ENCODE measurements around the gene PPARD. TPM values are rescaled to one million over a fixed set of nuclear protein-coding genes. Genes with fewer than 3 reads are reported as not detected.

Gene PPARD
- total and polyA plus RNA-seq, 2 donors from 2014 or later, result 13.2 to 24.4 TPM

DNA sequence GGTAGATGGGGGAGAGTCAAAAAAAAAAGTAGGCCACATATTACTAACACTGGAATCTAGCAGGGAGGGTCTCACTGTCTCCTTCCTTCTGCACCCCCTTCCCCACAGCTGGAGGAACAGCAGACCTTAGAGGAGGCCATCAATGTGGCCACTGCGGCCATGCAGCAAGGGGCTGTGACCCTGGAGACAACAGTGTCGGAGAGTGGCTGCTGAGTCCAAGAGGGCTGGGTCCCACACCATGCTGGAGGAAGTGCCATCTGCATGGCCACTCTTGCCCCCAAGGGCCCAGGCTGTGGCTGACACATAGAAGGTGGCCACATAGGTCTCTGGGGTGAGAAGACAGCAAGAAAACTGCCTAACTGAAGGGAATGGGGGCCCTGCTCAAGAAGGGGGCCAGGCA lies 47.3 kb upstream of the PPARD start:
- TF ChIP-seq, protein P1, sequence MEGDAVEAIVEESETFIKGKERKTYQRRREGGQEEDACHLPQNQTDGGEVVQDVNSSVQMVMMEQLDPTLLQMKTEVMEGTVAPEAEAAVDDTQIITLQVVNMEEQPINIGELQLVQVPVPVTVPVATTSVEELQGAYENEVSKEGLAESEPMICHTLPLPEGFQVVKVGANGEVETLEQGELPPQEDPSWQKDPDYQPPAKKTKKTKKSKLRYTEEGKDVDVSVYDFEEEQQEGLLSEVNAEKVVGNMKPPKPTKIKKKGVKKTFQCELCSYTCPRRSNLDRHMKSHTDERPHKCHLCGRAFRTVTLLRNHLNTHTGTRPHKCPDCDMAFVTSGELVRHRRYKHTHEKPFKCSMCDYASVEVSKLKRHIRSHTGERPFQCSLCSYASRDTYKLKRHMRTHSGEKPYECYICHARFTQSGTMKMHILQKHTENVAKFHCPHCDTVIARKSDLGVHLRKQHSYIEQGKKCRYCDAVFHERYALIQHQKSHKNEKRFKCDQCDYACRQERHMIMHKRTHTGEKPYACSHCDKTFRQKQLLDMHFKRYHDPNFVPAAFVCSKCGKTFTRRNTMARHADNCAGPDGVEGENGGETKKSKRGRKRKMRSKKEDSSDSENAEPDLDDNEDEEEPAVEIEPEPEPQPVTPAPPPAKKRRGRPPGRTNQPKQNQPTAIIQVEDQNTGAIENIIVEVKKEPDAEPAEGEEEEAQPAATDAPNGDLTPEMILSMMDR (IDR thresholded peaks at IDR 0.05; ENCODE audit: borderline replicate concordance, extremely low read depth, insufficient read depth), result no peak
- DNase-seq, result no peak
- Histone ChIP-seq H3K36me3 (ENCODE audit: control insufficient read depth in 2 of 3, insufficient read depth in 3 of 3, low read length in 3 of 3) (peaks cover 3 to 30% (median 18%) of the 10 kb centered on the region in 3 donors), H3K4me1 (ENCODE audit: control insufficient read depth in 2 of 3, insufficient read depth in 2 of 3, low read depth in 1 of 3, low read length in 3 of 3) (peaks cover 0 to 10% (median 0%) of the 10 kb centered on the region in 3 donors), H3K9me3 (ENCODE audit: control insufficient read depth in 2 of 3, insufficient read depth in 1 of 3, low read length in 3 of 3) (no peaks in the 10 kb centered on the region), H3K9ac (ENCODE audit: low read length in 3 of 3) (no peak overlapping the region), H3K27me3 (ENCODE audit: control insufficient read depth, insufficient read depth, low read length) (no peaks in the 10 kb centered on the region), H3K27ac (ENCODE audit: low read depth in 2 of 2, low read length in 2 of 2) (no peak overlapping the region), H3K4me3 (ENCODE audit: low read length in 3 of 3) (no peak overlapping the region)
- intact Hi-C loops (cut with DNase I), result no loop called here
- no peak for FAIRE-seq

DNA sequence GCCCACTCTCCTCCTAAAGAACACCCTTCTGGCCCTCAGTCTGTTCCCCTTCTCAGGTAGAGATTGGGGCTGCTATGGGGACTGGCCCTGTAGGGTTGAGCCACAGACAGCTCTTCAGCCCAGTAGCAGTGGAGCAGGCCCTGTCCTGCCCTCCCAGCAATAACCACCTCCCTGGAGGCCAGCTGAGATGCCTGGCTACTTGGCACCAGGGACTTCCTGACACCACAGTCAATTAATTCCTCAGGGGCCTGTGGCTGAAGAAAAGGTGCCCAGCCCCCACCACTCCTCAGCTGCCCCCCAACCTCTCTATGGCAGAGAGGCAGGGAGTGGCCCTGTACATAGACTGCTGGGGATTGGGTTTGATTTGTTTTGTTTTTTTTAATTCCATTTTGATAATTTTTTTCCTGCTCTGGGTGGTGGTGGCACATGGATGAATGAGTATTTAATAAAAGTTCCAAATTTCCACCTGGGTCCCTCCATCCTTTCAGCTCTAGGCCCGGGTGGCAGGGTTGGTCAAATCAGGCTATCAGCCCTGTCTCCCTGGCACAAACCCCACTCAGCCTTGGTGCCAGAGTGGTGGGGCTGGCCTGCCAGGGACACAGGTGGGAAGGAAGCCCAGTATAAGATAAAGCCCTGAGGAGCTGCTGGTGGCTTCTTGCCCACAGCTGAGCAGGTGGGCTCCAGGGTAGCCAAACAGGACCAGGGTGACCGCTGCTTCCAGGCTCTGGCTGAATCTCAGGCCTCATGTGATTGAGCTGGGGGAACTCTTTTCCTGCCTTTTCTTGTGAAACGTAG lies 46.6 kb upstream of the PPARD start:
- H3K4me1 ChIP-seq (ENCODE audit: control insufficient read depth in 2 of 3, insufficient read depth in 2 of 3, low read depth in 1 of 3, low read length in 3 of 3), result peaks cover 0 to 10% (median 0%) of the 10 kb centered on the region in 3 donors
- FAIRE-seq (no peak), DNase-seq (no peak)
- H3K36me3 ChIP-seq (ENCODE audit: control insufficient read depth in 2 of 3, insufficient read depth in 3 of 3, low read length in 3 of 3), result peaks cover 3 to 25% (median 13%) of the 10 kb centered on the region in 3 donors
- no peaks in the 10 kb centered on the region for H3K27me3 ChIP-seq (ENCODE audit: control insufficient read depth, insufficient read depth, low read length)
- no peaks in the 10 kb centered on the region for H3K9me3 ChIP-seq (ENCODE audit: control insufficient read depth in 2 of 3, insufficient read depth in 1 of 3, low read length in 3 of 3)
- TF ChIP-seq, protein P1 (IDR thresholded peaks at IDR 0.05; ENCODE audit: borderline replicate concordance, extremely low read depth, insufficient read depth), result no peak
- no peak overlapping the region for H3K4me3 ChIP-seq (ENCODE audit: low read length in 3 of 3)
- intact Hi-C loops (cut with DNase I), result no loop called here
- H3K27ac ChIP-seq (ENCODE audit: low read depth in 2 of 2, low read length in 2 of 2), result no peak overlapping the region
- no peak overlapping the region for H3K9ac ChIP-seq (ENCODE audit: low read length in 3 of 3)

DNA sequence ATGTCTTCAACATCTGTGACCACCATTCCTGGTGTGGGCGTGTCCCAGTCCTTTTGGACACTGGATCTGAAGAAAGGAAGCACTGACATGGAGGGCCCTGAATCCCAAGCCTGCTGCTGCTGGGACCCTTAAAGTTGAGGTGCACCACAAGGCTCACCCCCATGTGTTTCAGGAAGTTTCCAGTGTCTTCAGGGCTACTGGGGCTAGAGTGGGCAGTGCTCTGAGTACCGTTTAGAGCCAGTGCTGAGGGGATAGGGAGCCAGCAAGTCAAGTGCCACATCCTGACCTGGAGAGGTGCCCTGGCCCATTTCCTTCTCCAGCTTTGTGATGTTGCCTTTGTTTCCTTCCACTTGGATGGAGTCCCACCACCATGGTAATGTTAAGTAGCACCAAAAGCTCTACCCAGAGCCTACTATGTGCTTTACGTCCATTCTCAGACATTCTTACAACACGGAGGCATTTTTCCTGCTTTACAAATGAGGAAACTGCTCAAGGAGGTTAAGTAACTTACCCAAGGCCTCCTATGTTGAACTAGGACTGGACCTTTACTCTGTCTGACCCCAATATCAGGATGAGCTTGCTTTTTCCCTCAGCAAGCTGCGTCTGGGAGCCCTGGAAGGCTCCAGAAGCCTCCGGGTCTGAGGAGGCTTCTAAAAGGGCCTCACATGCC lies 45.3 kb upstream of the PPARD start:
- intact Hi-C loops (cut with DNase I), result no loop called here
- H3K27ac ChIP-seq (ENCODE audit: low read depth in 2 of 2, low read length in 2 of 2), result no peak overlapping the region
- H3K27me3 ChIP-seq (ENCODE audit: control insufficient read depth, insufficient read depth, low read length), result no peaks in the 10 kb centered on the region
- no peak overlapping the region for H3K9ac ChIP-seq (ENCODE audit: low read length in 3 of 3)
- no peaks in the 10 kb centered on the region for H3K9me3 ChIP-seq (ENCODE audit: control insufficient read depth in 2 of 3, insufficient read depth in 1 of 3, low read length in 3 of 3)
- DNase-seq, result no peak
- peaks cover 0 to 10% (median 0%) of the 10 kb centered on the region in 3 donors for H3K4me1 ChIP-seq (ENCODE audit: control insufficient read depth in 2 of 3, insufficient read depth in 2 of 3, low read depth in 1 of 3, low read length in 3 of 3)
- FAIRE-seq, result no peak
- no peak overlapping the region for H3K4me3 ChIP-seq (ENCODE audit: low read length in 3 of 3)
- H3K36me3 ChIP-seq (ENCODE audit: control insufficient read depth in 2 of 3, insufficient read depth in 3 of 3, low read length in 3 of 3), result peaks cover 3 to 14% (median 9%) of the 10 kb centered on the region in 3 donors
- TF ChIP-seq, protein P1 (IDR thresholded peaks at IDR 0.05; ENCODE audit: borderline replicate concordance, extremely low read depth, insufficient read depth), result no peak
